Kidney epithelial cell (primary cell): Measurements from ENCODE around the gene DHRS3. TPM values are rescaled to one million over a fixed set of nuclear protein-coding genes. Genes with fewer than 3 reads are reported as not detected.

Experiments used
- DNase-seq: peaks from one replicate; pipeline ENCODE4 v3.0.0-alpha.2; 2010; ENCODE audit warnings: low read depth
- H3K27me3 ChIP-seq: 2 replicates; pipeline ENCODE4 v1.6.0; 2011; ENCODE audit warnings: low read length; ENCODE audit not compliant: control insufficient read depth, insufficient read depth
- H3K36me3 ChIP-seq: 2 replicates; pipeline ENCODE4 v1.5.1; 2011; ENCODE audit warnings: low read length; ENCODE audit not compliant: control insufficient read depth, insufficient read depth
- H3K4me3 ChIP-seq: 2 replicates; pipeline ENCODE4 v1.5.1; 2011; ENCODE audit warnings: low read depth, mild to moderate bottlenecking, control low read depth, low read length
- total RNA-seq: library from RNA; depleted of rRNA; stranded (reverse); fragments of >200 nt; gene quantifications from 2 replicates; pipeline ENCODE4 v1.2.3, GENCODE V29; 2015
- TF ChIP-seq, protein P1 (sequence below): IDR thresholded peaks from 2 replicates; pipeline ENCODE4 v1.5.1; 2011; ENCODE audit warnings: mild to moderate bottlenecking, moderate library complexity, low read length, control low read depth, inconsistent platforms; ENCODE audit not compliant: insufficient read depth, poor library complexity, severe bottlenecking

Gene DHRS3
- total RNA-seq, 1 donor from 2014 or later = 37.4 TPM

GRCh38 chr1:12620931-12621330 lies 2.9 kb upstream of the DHRS3 start:
- Histone ChIP-seq H3K27me3 (no peaks in the 10 kb centered on the region), H3K36me3 (no peaks in the 10 kb centered on the region), H3K4me3 (no peak overlapping the region)
- no peak for DNase-seq
- TF ChIP-seq, protein P1, sequence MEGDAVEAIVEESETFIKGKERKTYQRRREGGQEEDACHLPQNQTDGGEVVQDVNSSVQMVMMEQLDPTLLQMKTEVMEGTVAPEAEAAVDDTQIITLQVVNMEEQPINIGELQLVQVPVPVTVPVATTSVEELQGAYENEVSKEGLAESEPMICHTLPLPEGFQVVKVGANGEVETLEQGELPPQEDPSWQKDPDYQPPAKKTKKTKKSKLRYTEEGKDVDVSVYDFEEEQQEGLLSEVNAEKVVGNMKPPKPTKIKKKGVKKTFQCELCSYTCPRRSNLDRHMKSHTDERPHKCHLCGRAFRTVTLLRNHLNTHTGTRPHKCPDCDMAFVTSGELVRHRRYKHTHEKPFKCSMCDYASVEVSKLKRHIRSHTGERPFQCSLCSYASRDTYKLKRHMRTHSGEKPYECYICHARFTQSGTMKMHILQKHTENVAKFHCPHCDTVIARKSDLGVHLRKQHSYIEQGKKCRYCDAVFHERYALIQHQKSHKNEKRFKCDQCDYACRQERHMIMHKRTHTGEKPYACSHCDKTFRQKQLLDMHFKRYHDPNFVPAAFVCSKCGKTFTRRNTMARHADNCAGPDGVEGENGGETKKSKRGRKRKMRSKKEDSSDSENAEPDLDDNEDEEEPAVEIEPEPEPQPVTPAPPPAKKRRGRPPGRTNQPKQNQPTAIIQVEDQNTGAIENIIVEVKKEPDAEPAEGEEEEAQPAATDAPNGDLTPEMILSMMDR = no peak

- H3K27me3 ChIP-seq = no peaks in the 10 kb centered on the region
- DNase-seq = no peak
- TF ChIP-seq, protein P1 = no peak
- no peaks in the 10 kb centered on the region for H3K36me3 ChIP-seq
- no peak overlapping the region for H3K4me3 ChIP-seq
Measured at GRCh38 chr1:12620488-12620865, 2.5 kb upstream of the DHRS3 start.

DNA sequence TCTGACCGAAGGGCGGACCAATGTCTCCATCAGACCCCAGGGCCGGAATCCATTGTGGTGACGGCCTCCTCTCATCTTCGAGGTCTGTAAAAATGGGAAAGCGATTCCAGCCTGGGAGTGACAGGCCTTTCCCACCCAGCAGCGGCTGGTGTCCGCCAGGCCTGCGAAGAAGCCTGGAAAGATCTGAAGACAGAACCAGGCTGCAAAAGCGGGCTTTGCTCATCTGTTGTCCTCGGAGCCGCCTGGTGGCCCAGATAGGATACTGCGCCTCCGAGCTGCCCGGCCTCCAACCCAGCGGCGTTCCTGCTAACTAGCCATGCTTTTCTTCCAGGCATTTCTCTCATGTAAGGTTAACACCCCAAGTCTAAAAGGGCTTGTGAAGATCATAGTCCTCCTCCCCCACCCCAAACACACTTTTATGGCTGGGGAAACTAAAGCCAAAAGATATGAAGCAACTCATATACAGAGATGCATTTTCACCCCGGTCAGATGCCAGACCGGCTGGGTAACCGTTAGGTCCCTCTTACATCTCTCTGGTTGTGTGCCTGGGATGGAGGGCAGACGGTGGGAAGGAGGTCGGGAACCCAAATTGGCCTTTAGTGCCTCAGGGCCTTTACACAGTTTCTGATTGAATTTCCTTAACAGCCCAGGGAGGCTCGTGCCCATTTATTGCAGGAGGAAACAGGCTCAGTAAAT lies 1.9 kb upstream of the DHRS3 start:
- peak overlapping the region; percentile 83 for H3K4me3 ChIP-seq
- TF ChIP-seq, protein P1 = peak; percentile 99
- H3K36me3 ChIP-seq = no peaks in the 10 kb centered on the region
- no peaks in the 10 kb centered on the region for H3K27me3 ChIP-seq
- peak; percentile 50 for DNase-seq

GRCh38 chr1:12618965-12619791 lies 1.2 kb upstream of the DHRS3 start:
- TF ChIP-seq, protein P1 = no peak
- DNase-seq = peak; percentile 59

DNA sequence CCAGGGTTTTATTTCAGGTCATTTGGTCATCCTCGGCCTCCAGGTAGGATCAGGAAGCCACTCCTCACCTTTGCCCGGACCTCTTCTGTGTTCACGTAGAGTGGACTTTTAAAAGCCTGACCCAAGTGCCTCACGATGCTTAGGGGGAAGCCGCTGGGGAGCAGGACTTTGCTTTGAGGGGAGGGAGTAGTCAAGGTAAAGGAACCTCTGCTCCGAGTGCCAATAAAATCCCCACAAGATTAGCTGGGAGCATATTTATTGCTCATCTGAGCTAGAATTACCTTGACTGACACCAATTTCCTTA lies 603 bp upstream of the DHRS3 start:
- Histone ChIP-seq H3K27me3 (no peaks in the 10 kb centered on the region), H3K4me3 (peak overlapping the region; percentile 83), H3K36me3 (no peaks in the 10 kb centered on the region)
- no peak for DNase-seq
- TF ChIP-seq, protein P1 = no peak

More at GRCh38 chr1:12618965-12619791, 1.2 kb upstream of the DHRS3 start:
- no peaks in the 10 kb centered on the region for H3K27me3 ChIP-seq
- peak overlapping the region; percentile 83 for H3K4me3 ChIP-seq
- H3K36me3 ChIP-seq = no peaks in the 10 kb centered on the region

DNA sequence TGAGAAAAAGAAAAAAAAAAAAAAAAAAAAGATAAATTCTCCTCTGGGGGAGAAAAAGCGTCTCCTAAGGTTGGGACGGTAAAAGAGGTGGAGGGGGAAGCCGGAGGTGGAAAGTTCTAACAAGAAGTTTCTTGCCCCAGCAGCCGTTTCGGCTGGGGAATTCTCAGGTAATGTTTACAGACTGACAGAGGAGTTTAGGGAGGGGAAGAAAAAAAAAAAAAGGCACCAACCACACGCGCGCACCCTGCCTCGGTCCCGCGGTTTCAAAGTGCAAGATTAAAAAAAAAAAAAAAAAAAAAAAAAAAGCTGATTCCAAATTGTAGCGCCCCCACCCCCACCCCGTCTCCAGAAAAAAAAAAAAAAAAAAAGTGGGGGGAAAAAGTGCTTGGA lies 504 bp downstream of the DHRS3 start:
- TF ChIP-seq, protein P1 = no peak
- no peak for DNase-seq
- no peaks in the 10 kb centered on the region for H3K27me3 ChIP-seq

More for the DNA sequence above, 504 bp downstream of the DHRS3 start:
- no peaks in the 10 kb centered on the region for H3K36me3 ChIP-seq
- H3K4me3 ChIP-seq = peak overlapping the region; percentile 83
